ES-I3 (cell line): ENCODE results near the gene AIFM2.
"Not testable (repeated sequence)": the region's sequence is repeated elsewhere in the genome, so short reads cannot be mapped to it uniquely, and the experiment has no call there.

Experiments
- H3K36me3 ChIP-seq: 2 replicates; pipeline ENCODE4 v1.6.1; 2013; ENCODE audit warnings: mild to moderate bottlenecking, low read length, control low read depth, moderate library complexity; ENCODE audit not compliant: insufficient read depth
- H3K4me1 ChIP-seq: 2 replicates; pipeline ENCODE4 v1.6.1; 2013; ENCODE audit warnings: mild to moderate bottlenecking, control low read depth, low read length; ENCODE audit not compliant: insufficient read depth
- H3K9ac ChIP-seq: 2 replicates; pipeline ENCODE4 v1.6.1; 2013; ENCODE audit warnings: low read depth, mild to moderate bottlenecking, low read length, moderate library complexity
- H3K9me3 ChIP-seq: 2 replicates; pipeline ENCODE4 v1.6.1; 2013; ENCODE audit warnings: mild to moderate bottlenecking, low read length, moderate library complexity; ENCODE audit not compliant: control insufficient read depth, insufficient read depth

Gene AIFM2

GRCh38 chr10:70101668-70102067 is 31.0 kb downstream of the AIFM2 start:
- H3K36me3 ChIP-seq = peaks cover 2% of the 10 kb centered on the region; the same call in 1 of the 2 replicates
- H3K9me3 ChIP-seq = no peaks in the 10 kb centered on the region

GRCh38 chr10:70101068-70101562 is 31.5 kb downstream of the AIFM2 start:
- H3K9me3 ChIP-seq, H3K36me3 ChIP-seq, H3K9ac ChIP-seq, H3K4me1 ChIP-seq: not testable (repeated sequence)

More at GRCh38 chr10:70101668-70102067, 31.0 kb downstream of the AIFM2 start:
- no peak overlapping the region for H3K9ac ChIP-seq
- no peaks in the 10 kb centered on the region for H3K4me1 ChIP-seq

- no peak overlapping the region for H3K9ac ChIP-seq
- H3K4me1 ChIP-seq = no peaks in the 10 kb centered on the region
- peaks cover 4% of the 10 kb centered on the region; the same call in 1 of the 2 replicates for H3K36me3 ChIP-seq
- no peaks in the 10 kb centered on the region for H3K9me3 ChIP-seq
Observed at GRCh38 chr10:70098271-70098670, 34.4 kb downstream of the AIFM2 start.

DNA sequence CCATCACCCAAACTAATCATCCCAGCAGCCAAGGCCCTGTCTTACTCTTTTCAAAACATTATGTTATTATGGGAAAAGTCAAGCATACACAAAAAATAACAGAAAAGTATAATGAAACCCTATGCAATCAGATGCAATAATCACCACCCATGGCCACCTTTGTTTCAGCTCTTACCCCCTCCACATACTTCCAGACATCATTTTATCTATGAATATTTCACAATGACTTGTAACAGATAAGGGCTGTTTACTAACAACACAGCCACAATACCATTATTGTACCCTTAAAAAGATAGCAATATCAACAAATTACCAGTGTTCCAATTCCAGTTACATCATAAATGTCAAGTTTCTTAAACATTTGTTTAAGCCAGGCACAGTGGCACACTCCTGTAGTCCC is 35.2 kb downstream of the AIFM2 start:
- Histone ChIP-seq H3K4me1 (no peaks in the 10 kb centered on the region), H3K9ac (no peak overlapping the region), H3K9me3 (no peaks in the 10 kb centered on the region), H3K36me3 (peaks cover 4% of the 10 kb centered on the region; the same call in 1 of the 2 replicates)

- no peak overlapping the region for H3K9ac ChIP-seq
- no peaks in the 10 kb centered on the region for H3K9me3 ChIP-seq
- H3K4me1 ChIP-seq = no peaks in the 10 kb centered on the region
- peaks cover 4% of the 10 kb centered on the region; the same call in 1 of the 2 replicates for H3K36me3 ChIP-seq
Observed at GRCh38 chr10:70096705-70097420, 35.8 kb downstream of the AIFM2 start.

GRCh38 chr10:70096016-70096704 is 36.5 kb downstream of the AIFM2 start:
- Histone ChIP-seq H3K9me3 (no peaks in the 10 kb centered on the region), H3K4me1 (no peaks in the 10 kb centered on the region), H3K36me3 (peaks cover 4% of the 10 kb centered on the region; the same call in 1 of the 2 replicates), H3K9ac (no peak overlapping the region)

DNA sequence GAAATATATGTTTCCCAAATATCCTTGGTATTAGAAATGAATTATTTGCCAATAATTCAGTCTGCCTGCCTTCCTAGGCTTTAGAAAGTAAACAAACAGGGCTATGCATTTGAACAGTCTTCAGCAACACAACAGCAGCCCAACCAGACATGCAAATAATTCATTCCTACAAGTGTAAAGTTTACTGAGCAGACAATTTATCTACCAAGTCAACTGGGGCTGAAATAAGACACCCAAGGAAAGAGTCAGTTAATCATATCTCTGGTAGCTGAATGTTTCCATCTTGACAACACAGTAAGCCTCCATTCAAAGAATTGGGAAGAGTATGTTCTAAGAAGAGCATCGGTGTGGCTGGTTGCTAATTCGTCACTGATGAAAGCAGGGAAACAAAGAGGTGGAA is 38.4 kb downstream of the AIFM2 start:
- no peaks in the 10 kb centered on the region for H3K4me1 ChIP-seq
- H3K9ac ChIP-seq = no peak overlapping the region
- 0 out of 2 replicates have a peak, but pooled peaks cover 4% of the 10 kb centered on the region for H3K36me3 ChIP-seq
- no peaks in the 10 kb centered on the region for H3K9me3 ChIP-seq

- H3K9me3 ChIP-seq = no peaks in the 10 kb centered on the region
- no peak overlapping the region for H3K9ac ChIP-seq
- 0 out of 2 replicates have a peak, but pooled peaks cover 4% of the 10 kb centered on the region for H3K36me3 ChIP-seq
- no peaks in the 10 kb centered on the region for H3K4me1 ChIP-seq
Observed at GRCh38 chr10:70093335-70093944, 39.2 kb downstream of the AIFM2 start.

- Histone ChIP-seq H3K4me1 (no peaks in the 10 kb centered on the region), H3K9ac (no peak overlapping the region), H3K9me3 (no peaks in the 10 kb centered on the region), H3K36me3 (0 out of 2 replicates have a peak, but pooled peaks cover 4% of the 10 kb centered on the region)
Observed at GRCh38 chr10:70092389-70092718, 40.3 kb downstream of the AIFM2 start.

DNA sequence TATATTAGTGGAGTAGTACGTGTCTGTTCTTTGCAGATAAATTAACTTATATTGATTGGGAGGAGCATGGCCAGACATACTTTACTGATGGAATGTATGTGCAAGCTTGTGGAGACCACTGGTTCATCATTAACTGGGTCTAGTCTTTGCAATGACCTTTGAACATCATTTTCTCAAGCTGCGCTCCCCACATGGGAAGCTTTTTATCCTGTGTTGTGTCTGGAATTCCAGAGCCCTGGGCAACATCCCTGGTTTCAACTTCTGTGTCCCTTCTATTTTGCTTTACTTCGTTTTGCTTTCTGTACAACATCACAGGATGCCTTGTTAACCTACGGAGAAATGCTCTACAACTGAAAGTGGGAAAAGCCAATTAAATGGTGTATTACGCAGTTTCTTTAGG is 41.7 kb downstream of the AIFM2 start:
- Histone ChIP-seq H3K9ac (no peak overlapping the region), H3K9me3 (no peaks in the 10 kb centered on the region), H3K4me1 (no peaks in the 10 kb centered on the region), H3K36me3 (peaks cover 8% of the 10 kb centered on the region)

DNA sequence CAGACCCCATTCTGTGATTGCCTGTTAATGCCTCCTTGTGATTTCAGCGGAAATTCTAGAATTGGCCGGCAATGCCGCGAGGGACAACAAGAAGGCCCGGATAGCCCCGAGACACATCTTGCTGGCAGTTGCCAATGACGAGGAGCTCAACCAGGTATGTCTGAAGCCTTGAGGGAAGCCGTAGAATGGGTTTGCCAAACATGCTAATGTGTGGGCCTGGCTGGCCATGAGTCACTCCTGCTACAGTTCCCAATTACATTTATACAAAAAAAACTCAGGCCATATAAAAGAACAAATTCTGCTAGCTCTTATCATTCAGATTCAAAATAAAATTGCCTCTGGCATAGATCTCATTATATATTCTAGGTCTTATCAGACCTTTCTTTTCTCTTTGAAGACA is 42.6 kb downstream of the AIFM2 start:
- peaks cover 8% of the 10 kb centered on the region for H3K36me3 ChIP-seq
- no peaks in the 10 kb centered on the region for H3K4me1 ChIP-seq
- no peaks in the 10 kb centered on the region for H3K9me3 ChIP-seq
- H3K9ac ChIP-seq = no peak overlapping the region

DNA sequence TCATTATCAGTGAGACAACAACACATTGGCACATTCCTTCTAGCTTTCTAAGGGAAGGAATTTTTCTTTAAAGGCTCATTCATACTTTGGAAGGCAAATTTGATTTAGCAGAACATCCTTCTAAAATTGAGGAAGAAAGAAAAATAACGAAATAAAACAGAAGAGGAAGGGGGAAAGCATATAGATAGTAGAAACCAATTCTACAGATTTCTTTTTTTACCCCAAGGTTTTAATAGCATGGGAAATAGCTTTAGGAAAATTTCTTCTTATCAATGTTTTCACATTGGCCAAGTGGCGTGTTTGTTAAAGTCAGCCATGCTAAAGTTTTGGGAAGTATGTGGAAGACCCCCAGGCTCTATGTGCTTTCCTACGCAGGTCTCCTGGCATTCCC is 44.3 kb downstream of the AIFM2 start:
- no peaks in the 10 kb centered on the region for H3K9me3 ChIP-seq
- peaks cover 4% of the 10 kb centered on the region for H3K36me3 ChIP-seq
- H3K4me1 ChIP-seq = no peaks in the 10 kb centered on the region
- no peak overlapping the region for H3K9ac ChIP-seq

- Histone ChIP-seq H3K4me1 (no peaks in the 10 kb centered on the region), H3K9ac (no peak overlapping the region), H3K36me3 (peaks cover 4% of the 10 kb centered on the region), H3K9me3 (no peaks in the 10 kb centered on the region)
Observed at GRCh38 chr10:70087616-70088307, 44.9 kb downstream of the AIFM2 start.

- Histone ChIP-seq H3K4me1 (no peaks in the 10 kb centered on the region), H3K36me3 (peaks cover 4% of the 10 kb centered on the region)
Observed at GRCh38 chr10:70085975-70086613, 46.5 kb downstream of the AIFM2 start.

More at GRCh38 chr10:70085975-70086613, 46.5 kb downstream of the AIFM2 start:
- Histone ChIP-seq H3K9me3 (no peaks in the 10 kb centered on the region), H3K9ac (no peak overlapping the region)
